Mammary epithelial cell (primary cell): ENCODE data around the gene AKAP13.

Experiments used
- EZH2 ChIP-seq: IDR thresholded peaks from 2 replicates; pipeline ENCODE4 v1.6.1; 2012; ENCODE audit warnings: low read length, inconsistent platforms, borderline replicate concordance
- TF ChIP-seq, protein P1 (sequence below), 2 donors: IDR thresholded peaks in 1 of 2; conservative IDR thresholded peaks in 1 of 2; 2 replicates each; pipeline ENCODE4 v1.5.1; 2011 to 2012; ENCODE audit warnings: inconsistent platforms in 2 of 2, low read length in 2 of 2, mild to moderate bottlenecking in 2 of 2, control low read depth in 1 of 2, low read depth in 1 of 2; ENCODE audit not compliant: insufficient read depth in 1 of 2; ENCODE audit errors: extremely low read depth in 1 of 2

GRCh38 chr15:85591622-85592021 lies 211.2 kb downstream of the AKAP13 start:
- TF ChIP-seq, protein P1, sequence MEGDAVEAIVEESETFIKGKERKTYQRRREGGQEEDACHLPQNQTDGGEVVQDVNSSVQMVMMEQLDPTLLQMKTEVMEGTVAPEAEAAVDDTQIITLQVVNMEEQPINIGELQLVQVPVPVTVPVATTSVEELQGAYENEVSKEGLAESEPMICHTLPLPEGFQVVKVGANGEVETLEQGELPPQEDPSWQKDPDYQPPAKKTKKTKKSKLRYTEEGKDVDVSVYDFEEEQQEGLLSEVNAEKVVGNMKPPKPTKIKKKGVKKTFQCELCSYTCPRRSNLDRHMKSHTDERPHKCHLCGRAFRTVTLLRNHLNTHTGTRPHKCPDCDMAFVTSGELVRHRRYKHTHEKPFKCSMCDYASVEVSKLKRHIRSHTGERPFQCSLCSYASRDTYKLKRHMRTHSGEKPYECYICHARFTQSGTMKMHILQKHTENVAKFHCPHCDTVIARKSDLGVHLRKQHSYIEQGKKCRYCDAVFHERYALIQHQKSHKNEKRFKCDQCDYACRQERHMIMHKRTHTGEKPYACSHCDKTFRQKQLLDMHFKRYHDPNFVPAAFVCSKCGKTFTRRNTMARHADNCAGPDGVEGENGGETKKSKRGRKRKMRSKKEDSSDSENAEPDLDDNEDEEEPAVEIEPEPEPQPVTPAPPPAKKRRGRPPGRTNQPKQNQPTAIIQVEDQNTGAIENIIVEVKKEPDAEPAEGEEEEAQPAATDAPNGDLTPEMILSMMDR (conservative IDR thresholded peaks at IDR 0.05 in 1 of 2, IDR thresholded peaks at IDR 0.05 in 1 of 2; ENCODE audit: extremely low read depth in 1 of 2, insufficient read depth in 1 of 2, low read depth in 1 of 2, low read length in 2 of 2): no peak
- no peak for TF ChIP-seq EZH2
